Effector CD8-positive, alpha-beta T cell (primary cell): Measurements from ENCODE around the gene TNRC6B.
"Not testable (repeated sequence)": the region's sequence is repeated elsewhere in the genome, so short reads cannot be mapped to it uniquely, and the experiment has no call there.

Experiments used
- DNase-seq: peaks from one replicate; lab custom pipeline; 2025; lab: John Stamatoyannopoulos, UW
- total RNA-seq, 4 experiments: gene quantifications; one replicate each; lab custom pipeline; 2026; lab: John Stamatoyannopoulos, UW

Gene TNRC6B, protein sequence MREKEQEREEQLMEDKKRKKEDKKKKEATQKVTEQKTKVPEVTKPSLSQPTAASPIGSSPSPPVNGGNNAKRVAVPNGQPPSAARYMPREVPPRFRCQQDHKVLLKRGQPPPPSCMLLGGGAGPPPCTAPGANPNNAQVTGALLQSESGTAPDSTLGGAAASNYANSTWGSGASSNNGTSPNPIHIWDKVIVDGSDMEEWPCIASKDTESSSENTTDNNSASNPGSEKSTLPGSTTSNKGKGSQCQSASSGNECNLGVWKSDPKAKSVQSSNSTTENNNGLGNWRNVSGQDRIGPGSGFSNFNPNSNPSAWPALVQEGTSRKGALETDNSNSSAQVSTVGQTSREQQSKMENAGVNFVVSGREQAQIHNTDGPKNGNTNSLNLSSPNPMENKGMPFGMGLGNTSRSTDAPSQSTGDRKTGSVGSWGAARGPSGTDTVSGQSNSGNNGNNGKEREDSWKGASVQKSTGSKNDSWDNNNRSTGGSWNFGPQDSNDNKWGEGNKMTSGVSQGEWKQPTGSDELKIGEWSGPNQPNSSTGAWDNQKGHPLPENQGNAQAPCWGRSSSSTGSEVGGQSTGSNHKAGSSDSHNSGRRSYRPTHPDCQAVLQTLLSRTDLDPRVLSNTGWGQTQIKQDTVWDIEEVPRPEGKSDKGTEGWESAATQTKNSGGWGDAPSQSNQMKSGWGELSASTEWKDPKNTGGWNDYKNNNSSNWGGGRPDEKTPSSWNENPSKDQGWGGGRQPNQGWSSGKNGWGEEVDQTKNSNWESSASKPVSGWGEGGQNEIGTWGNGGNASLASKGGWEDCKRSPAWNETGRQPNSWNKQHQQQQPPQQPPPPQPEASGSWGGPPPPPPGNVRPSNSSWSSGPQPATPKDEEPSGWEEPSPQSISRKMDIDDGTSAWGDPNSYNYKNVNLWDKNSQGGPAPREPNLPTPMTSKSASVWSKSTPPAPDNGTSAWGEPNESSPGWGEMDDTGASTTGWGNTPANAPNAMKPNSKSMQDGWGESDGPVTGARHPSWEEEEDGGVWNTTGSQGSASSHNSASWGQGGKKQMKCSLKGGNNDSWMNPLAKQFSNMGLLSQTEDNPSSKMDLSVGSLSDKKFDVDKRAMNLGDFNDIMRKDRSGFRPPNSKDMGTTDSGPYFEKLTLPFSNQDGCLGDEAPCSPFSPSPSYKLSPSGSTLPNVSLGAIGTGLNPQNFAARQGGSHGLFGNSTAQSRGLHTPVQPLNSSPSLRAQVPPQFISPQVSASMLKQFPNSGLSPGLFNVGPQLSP (N-terminal part only)
- total RNA-seq = 214 to 405 (median 386) reads per million in 4 experiments

DNA sequence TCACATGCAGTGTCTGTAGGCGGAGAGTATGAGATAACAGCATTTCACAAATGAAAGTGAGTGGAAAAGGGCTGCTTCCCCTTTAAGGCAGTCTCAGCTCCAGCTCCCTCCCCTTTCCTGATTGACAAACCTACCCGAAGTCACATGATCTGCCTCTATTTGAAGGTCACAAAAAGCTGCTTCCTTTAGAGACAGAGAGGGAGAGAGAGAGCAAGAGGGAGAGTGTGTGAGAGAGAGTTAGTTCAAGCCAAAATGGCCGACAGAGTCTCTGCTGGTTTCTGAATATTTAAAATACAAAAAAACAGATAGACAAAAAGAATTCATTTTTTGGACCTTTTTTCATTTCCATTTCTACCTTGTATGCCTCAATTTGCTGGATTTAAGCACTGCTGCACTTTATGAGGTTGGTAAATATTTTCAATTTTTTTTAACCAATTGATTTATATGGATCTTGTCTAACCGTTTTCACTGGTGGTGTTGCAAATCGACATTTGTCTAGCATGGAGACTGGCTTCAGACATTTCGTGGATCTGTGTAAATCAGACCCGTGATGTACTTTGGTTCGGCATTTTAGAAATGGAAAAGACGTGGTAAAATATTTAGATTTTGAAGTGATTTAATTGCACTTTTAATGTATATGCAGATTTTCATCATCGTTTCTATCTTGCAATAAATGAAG is at the start of gene TNRC6B:
Gene TNRC6B (plus strand): TSS at position 188 of the 679 bp plus-strand sequence. CDS start 211 bp downstream, at position 399.
- DNase-seq = peak; percentile 52

DNA sequence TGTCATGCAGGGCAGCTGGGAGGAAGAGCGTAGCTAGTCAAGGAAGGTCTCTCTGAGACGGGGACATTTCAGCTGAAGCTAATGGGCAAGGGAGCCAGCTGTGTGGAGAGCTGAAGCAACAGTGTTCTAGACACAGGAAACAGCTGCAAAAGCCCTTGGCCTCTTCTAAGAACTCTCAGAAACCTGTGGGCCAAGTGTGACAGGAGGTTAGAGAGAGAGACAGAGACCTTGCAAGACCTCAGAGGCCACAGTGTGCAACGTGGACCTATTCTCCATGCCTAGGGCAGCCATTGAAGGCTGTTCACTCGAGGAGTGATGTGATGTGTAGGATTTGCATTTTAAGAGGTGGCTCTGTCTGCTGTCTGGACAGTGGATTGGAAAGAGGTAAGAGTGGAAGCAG is 48.7 kb upstream of the TNRC6B start:
- no peak for DNase-seq

DNA sequence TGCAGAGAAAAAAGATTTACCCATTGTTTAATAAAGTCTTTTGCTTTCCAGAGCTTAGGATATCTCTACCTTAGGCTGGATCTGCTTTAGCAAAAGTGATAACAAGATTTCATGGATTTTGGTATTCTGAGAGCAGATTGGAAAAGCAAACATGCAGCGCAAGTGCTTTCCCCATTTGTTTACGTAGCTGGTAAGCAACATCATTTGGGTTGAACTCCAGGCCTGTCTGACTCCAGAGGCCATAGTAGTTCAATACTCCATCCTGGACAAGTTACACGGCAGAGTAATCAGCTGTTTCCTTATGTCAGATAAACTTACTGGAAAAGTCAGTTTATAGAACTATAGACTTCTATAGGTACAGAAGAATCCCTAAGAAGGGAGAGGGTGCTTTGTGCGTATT is 40.6 kb upstream of the TNRC6B start:
- DNase-seq = no peak

DNA sequence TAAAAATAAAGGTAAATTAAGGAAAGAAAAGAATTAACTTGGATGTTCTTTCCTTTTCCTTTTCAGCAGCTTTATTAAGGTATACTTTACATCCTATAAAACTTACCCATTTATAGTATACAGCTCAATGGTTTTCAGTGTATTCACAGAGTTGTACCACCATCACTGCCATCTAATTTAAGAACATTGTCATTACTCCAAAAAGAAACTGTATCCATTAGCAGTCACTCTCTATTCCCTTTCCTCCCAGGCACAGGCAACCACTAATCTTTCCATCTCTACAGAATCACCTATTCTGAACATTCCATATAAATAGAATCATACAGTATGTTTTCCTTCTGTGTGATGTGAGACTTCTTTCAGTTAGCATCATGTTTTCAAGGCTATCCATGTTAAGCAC is 38.9 kb upstream of the TNRC6B start:
- no peak for DNase-seq

DNA sequence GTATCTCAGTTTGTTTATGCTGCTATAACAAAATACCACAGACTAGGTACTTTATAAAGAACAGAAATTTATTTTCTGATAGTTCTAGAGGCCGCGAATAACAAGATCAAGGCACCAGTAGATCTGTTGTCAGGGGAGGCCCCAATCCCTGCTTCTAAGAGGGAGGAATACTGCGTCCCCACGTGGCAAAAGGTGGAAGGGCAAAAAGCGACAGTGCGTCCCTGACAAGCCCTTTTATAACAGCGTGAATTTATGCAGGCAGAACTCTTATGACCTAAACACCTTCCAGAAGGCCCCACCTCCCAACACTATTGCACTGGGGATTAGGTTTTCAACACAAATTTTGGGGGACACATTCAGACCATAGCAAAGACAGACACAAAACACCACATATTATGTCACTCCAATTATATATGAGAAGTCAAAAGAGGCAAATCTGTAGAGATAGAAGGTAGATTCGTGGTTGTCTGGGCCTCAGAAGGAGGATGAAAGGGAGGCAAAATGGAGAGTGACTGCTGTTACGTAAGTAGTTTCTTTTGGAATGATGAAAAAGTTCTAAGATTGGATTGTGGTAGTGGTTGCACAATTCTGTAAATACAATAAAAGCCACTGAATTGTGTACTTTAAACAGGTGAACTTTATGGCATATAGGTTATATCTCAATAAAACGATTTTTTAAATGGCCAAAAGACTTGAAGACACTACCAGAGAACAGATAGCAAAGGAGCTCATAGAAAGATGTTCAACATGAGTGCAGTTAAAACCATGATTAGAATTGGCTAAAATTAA is 30.1 kb upstream of the TNRC6B start:
- DNase-seq = no peak

DNA sequence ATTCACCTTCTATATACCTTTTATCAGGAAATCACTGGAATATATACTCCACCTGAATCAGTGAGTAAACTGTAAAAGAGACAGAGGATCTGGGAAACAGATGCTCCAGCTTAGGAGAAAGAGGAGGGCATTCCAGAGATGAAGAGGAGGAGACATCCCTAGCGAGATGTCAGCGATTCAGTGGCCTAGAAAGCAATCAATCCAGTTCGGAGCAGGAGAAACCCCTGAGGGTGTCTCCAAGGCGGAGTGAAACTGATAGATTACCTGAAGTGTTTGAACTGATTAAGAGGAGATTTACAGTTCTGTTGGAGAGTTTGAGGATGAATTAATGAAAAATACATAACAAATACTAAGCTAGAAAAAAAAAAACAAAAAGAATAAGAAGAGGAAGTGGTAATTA is 24.5 kb upstream of the TNRC6B start:
- DNase-seq = no peak

DNA sequence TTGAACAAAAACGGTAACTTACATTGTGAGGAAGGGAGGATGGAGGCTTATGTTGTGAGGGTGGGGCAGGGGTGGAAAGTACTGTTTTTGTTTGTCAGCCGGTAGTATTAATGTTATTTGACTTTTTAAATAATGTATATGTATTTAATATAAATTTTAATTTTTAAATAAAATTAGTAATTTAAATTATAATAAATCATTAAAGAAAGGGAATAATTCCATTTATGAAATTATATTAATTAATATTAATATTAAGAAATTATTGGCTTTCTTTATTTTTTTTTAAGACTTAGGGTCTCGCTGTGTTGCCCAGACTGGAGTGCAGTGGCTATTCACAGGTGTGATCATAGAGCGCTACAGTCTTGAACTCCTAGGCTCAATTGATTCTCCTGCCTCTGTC is 24.0 kb upstream of the TNRC6B start:
- DNase-seq = no peak

DNA sequence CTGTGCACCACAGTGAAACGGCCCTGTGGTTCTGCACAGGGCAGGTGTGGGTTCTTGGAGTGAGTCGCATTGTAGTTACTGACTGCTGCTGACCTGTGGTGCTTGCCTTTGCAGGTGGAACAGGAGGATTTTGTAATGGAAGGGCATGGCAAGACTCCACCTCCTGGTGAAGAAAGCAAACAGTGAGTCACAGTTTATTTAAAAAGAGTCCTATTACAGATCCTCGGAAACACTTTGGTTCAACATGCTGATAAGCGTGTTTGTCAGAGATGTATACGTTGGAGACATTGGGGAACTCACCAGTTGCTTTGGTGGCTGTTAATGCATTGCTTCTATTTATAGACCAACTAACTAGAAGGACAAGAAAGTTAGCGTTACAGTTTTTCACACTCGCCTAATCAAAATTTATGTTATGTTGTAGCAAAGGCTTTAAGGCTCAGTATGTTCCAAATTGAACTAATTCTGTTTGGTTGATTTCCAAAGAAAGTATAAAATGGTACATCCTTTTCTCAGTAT is 21.7 kb upstream of the TNRC6B start:
- DNase-seq = no peak

DNA sequence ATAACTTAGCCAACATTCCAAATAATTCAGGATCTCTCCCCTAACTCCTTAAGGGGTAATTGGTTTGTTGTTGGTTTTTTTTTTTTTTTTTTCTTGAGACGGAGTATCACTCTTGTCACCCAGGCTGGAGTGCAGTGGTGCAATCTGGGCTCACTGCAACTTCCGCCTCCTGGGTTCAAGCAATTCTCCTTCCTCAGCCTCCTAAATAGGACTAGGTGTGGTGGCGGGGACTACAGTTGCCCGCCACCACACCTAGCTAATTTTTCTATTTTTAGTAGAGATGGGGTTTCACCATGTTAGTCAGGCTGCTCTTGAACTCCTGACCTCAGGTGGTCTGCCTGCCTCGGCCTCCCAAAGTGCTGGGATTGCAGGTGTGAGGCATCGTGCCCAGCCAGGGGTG is 21.0 kb upstream of the TNRC6B start:
- DNase-seq = not testable (repeated sequence)

DNA sequence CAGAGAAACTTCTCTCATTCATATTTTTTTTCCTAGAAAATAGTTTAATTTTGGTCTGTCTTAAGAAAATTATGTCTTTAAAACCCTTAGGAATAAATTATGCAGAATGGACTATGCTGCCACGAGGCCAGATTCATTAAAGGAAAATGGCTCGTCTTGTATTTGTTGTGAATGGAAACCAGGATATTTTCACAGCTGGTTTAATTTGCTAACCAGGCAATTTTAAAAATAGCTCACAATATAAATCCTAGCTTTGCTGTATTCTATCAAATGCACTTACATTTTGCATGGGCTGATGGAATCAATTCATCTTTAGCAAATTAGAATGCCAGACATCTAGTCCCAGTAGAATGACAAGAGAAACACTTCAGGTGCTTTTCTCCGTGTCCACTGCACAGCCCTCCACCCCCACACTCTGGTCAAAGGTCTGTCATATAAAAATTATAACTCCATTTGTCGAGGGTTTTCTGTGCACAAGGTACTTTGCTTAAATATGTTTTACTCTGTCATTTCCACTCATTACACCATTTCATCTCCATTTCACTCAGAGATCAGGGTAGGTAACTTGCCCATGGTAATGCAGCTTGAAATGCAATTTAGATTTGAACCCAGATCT is 20.3 kb upstream of the TNRC6B start:
- DNase-seq = no peak

DNA sequence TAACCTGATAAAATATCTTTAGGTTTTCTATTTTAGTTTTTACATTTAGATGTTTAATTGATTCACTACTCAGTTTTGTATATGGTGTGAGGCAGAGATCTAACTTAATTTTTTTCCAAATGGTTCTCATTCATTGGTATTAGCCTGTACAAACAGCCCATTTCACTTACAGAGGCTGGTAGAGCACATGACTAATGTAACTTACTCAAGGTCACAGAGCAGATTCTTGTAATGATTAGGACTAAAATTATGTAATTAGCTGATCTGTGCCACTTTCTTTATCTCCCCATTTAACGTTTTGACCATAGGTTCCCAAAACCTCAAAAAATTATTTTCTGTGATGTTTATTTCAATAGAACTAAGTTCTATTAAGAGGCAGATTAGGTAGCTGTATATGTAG is 16.5 kb upstream of the TNRC6B start:
- DNase-seq = no peak

DNA sequence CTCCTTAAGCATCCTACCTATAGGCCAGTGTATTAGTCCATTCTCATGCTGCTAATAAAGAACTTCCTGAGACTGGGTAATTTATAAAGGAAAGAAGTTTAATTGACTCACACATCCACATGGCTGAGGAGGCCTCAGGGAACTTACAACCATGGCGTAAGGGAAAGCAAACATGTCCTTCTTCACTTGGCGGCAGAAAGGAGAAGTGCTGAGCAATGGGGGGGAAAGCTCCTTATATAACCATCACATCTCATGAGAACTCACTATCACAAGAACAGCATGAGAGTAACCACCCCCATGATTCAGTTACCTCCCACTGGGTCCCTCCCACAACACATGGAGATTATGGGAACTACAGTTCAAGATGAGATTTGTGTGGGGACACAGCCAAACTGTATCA is 12.2 kb upstream of the TNRC6B start:
- DNase-seq = not testable (repeated sequence)

DNA sequence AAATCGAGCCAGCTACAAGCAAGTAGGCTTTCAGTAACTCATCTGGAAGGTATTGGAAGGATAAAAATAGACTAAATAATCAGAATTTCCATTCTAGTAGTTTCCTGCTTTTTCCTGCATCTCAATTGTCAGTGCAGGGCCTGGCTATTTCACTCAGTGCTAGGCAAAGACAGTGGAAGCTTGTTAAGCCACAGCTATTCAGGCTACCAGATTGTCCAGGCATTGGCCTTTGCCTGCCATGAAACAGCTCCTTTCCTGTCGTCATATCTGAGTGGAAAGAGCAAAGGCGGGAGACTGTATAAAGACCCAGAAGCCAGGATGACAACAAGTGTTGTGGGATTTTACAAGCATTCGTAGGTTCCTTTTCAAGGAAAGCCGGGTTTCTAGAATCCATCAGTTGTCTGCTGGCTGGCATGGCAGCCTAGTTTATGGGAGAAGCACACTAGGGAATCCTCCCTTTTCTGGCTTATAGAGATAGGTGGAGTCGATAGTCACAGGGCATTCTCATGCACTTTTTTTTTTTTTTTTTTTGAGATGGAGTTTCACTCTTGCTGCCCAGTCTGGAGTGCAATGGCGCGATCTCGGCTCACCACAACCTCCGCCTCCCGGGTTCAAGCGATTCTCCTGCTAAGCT is 2.0 kb upstream of the TNRC6B start:
- no peak for DNase-seq

DNA sequence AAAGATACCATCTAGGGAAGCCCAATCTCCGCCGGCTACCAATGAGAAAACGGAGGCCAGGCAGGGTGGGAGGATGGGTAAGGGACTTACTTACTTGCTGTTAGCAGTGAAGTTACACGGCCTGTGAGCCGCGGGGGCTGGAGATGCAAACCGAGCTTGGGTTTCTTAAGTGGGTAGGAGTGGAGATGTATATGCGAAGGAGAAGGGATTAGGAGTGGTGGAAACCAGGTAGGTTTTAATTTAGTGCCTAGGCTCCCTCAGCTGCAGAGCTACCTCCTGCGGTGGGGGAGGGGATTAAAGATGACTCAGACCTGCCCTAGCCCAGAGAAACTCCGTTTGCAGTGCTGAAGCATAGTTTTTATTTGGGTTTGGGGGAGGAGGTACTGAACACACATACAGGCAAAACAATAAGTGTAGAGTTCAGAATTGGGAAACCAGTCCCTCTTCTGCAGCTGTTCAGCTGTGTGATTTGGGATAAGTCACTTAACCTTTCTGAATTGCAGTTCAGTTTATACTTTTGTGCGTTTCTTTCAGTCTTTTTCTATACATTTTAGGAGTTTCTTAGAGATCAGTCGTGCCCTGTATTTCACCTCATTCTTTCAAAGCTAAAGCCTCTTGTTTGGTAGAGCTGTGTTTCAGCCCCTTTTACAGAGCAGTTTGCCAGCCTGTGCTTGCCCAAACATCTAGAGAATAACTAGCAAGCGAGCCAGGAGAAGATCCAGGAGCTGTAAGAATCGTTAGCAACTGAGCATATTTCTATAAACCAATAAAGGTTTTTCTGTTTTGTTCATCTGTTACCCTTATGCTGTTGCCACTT is 596 bp upstream of the TNRC6B start:
- DNase-seq = peak; percentile 24

DNA sequence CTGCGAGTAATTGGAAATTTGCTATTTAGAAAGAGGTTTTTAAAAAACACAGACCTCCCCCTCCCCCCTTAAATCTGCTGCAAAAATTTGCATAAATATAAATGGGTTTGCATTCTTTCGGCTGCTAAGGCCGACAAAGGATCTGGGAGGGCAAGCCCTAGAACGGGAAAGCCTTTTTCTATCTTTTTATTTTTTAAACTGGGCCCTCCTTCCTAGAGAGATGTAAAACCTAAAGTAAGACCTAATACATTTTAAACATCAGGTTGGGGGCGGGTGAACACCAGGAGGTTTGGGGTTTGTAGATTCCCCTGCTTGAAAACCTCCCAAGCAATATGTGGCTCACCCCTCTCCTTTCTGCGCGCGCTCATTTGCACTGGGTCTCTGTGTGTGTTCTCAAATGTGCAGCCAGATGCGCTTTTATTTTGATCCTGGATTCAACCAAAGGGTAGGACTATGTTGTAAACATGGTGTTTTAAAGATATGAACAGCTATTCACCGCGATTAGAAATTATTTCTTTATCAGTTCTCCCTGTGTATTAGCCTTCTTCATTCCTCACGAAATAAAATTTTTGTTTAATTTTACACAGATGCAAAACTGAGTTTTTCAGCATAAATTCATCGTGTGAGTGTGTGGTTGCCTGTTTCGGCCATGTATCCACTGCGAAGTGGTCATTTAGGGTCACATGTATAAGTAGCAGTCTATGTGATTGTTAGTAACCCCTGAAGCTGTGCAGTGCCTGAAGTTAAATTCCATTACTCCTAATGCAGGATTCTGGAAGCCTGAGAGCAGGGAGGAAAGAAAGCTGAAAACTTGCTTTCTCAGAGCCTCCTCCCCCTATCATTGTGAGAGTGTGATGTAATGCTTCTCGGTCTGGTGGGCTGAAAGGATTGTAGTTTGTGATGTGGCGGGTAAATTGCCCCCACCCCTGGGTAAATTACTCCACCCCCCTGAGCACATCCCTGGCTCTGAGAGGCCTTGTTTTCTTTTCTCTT is 988 bp downstream of the TNRC6B start:
- peak; percentile 17 for DNase-seq

DNA sequence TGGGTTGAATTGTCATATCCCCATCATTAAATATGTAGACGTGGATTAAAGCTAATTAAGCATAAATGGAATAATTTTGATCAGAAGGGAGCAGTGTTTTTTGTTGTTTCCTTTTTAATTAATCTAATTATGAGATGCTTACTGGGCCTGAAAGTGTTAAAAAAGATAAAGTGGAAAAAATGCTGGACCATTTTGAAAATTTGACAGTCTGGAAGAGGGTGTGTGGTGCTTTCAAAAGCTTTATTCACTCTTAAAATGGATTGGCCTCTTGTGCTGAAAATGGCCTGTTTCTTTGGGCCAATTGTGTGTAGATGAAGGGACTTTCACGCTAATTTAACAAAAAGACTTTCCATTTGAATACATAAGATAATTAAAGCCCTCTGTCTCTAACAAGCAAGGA is 1.8 kb downstream of the TNRC6B start:
- DNase-seq = no peak

DNA sequence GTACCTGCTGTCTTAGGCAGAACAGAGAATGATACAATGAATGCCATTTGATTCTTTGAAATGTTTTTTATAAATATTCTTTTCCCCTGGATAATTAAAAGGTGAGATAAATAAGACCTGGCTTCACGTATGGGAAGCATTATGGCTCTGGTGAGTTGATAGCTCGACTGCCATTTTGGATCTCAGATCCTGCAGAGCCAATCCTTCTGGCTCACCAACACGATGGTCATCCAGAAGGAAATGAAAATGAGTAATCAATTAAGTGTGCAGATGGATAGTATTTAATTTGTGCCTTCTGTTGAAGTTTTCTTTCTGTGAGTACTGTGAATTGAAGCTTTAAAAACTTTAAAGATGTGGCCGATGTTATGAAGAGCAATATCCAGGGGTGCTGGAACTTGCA is 2.7 kb downstream of the TNRC6B start:
- DNase-seq = no peak
